ENCODE results near the gene BCL2L12. TPM values are rescaled to one million over a fixed set of nuclear protein-coding genes. Genes with fewer than 3 reads are reported as not detected.

BCL2L12 gene
- total and polyA plus RNA-seq, 2 of the 13 experiments (the other 11 are each of a cell fraction or from before 2014, with no cell fraction given), result 26.8 to 40.8 TPM

- no peak for TF ChIP-seq ATF7-NPFF (CRISPR knock-in tag; IDR thresholded peaks at IDR 0.05; ENCODE audit: low read depth)
- TF ChIP-seq ZBTB14 (CRISPR knock-in tag; IDR thresholded peaks at IDR 0.05), result no peak
- TF ChIP-seq ATF7 (IDR thresholded peaks at IDR 0.05), result no peak
- TF ChIP-seq ATF7 (CRISPR knock-in tag; IDR thresholded peaks at IDR 0.05), result no peak
- TF ChIP-seq ZBTB8A (CRISPR knock-in tag; IDR thresholded peaks at IDR 0.05; ENCODE audit: borderline replicate concordance, low read depth), result peak; percentile 47; the same call in 1 of the 2 replicates
- TF ChIP-seq ELF4 (CRISPR knock-in tag; IDR thresholded peaks at IDR 0.05; ENCODE audit: borderline replicate concordance), result 0 out of 2 replicates have a peak, but pooled peaks have one; percentile 62
- TF ChIP-seq ZNF496 (CRISPR knock-in tag; IDR thresholded peaks at IDR 0.05; ENCODE audit: insufficient replicate concordance), result no peak
- TF ChIP-seq PHF8 (CRISPR knock-in tag; IDR thresholded peaks at IDR 0.05), result peak; percentile 64; the same call in 1 of the 2 replicates
- no peak for TF ChIP-seq NCOA2 (CRISPR knock-in tag; IDR thresholded peaks at IDR 0.05)
- TF ChIP-seq TAF1 (CRISPR knock-in tag; IDR thresholded peaks at IDR 0.05), result peak; percentile 49; the same call in 1 of the 2 replicates
- no peak for TF ChIP-seq RARG (CRISPR knock-in tag; IDR thresholded peaks at IDR 0.05; ENCODE audit: low read depth)
- TF ChIP-seq HNRNPLL (IDR thresholded peaks at IDR 0.05; ENCODE audit: low read depth, low read length, poor library complexity, severe bottlenecking), result peak; percentile 94
- TF ChIP-seq KLF6 (CRISPR knock-in tag; IDR thresholded peaks at IDR 0.05), result 0 out of 2 replicates have a peak, but pooled peaks have one; percentile 47
- no peak for TF ChIP-seq DPF2 (CRISPR knock-in tag; IDR thresholded peaks at IDR 0.05; ENCODE audit: borderline replicate concordance, low read depth)
- TF ChIP-seq KAT2B (IDR thresholded peaks at IDR 0.05; ENCODE audit: borderline replicate concordance, low read depth, low read length), result peak; percentile 78
- 0 out of 2 replicates have a peak, but pooled peaks have one; percentile 23 for TF ChIP-seq STAT6 (CRISPR knock-in tag; IDR thresholded peaks at IDR 0.05; ENCODE audit: borderline replicate concordance)
- no peak for TF ChIP-seq ZNF792 (CRISPR knock-in tag; IDR thresholded peaks at IDR 0.05)
- no peak for TF ChIP-seq HNF1A (IDR thresholded peaks at IDR 0.05; ENCODE audit: low read depth)
- TF ChIP-seq HNF1A (CRISPR knock-in tag; IDR thresholded peaks at IDR 0.05; ENCODE audit: borderline replicate concordance), result peak; percentile 39; the same call in 1 of the 2 replicates
- TF ChIP-seq BRCA1 (CRISPR knock-in tag; IDR thresholded peaks at IDR 0.05), result peak; percentile 45; the same call in 1 of the 2 replicates
- no peak for TF ChIP-seq NBN (conservative IDR thresholded peaks at IDR 0.05)
Observed at GRCh38 chr19:49665351-49666119, at the start of gene BCL2L12, which contains the start of gene IRF3 (continued).

Measured in HepG2 (cell line).